Ishikawa (cell line): ENCODE data around the gene HS6ST2.

Source experiments
- EP300 ChIP-seq: IDR thresholded peaks from 2 replicates; pipeline ENCODE4 v1.6.1; 2012; ENCODE audit warnings: borderline replicate concordance
- RAD21 ChIP-seq: IDR thresholded peaks from 2 replicates; pipeline ENCODE4 v1.6.1; 2012; ENCODE audit warnings: low read depth
- YY1 ChIP-seq: IDR thresholded peaks from 2 replicates; pipeline ENCODE4 v1.6.1; 2012; ENCODE audit warnings: low read depth
- TF ChIP-seq, protein P1 (sequence below): IDR thresholded peaks from 2 replicates; pipeline ENCODE4 v1.6.1; 2012; ENCODE audit warnings: low read depth, mild to moderate bottlenecking

DNA sequence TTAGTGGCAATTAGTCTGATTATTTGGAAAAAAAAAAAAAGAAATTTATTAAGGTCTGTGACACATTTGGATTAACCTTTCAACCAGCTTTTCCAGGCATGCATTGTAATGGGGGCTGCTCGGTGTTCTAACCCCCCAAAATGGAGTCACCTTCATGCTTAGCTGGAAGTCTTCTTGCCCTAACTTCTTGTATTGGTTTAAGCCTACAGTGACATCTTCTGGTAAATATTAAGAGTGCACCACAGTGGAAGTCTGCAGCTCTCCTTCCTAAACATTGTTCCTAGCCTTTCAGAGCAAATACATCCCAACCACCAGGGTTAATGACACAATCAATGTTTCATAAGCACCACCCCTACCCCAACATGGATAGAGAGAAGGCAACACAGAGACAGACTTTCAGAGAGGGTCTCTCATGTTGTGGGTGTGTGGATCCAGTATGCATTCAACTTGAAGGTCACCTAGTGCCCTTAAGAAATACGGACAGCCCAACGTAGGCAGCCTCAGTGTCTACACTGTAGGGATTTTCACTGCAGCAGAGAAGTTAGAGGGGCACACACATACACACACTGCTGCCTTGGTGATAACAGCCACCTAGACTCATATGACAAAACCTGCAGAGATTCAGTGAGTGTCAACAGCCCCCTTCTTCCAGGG, 326.7 kb downstream of the HS6ST2 start:
- peak; percentile 41 for TF ChIP-seq RAD21
- no peak for TF ChIP-seq EP300
- TF ChIP-seq YY1: no peak
- TF ChIP-seq, protein P1, sequence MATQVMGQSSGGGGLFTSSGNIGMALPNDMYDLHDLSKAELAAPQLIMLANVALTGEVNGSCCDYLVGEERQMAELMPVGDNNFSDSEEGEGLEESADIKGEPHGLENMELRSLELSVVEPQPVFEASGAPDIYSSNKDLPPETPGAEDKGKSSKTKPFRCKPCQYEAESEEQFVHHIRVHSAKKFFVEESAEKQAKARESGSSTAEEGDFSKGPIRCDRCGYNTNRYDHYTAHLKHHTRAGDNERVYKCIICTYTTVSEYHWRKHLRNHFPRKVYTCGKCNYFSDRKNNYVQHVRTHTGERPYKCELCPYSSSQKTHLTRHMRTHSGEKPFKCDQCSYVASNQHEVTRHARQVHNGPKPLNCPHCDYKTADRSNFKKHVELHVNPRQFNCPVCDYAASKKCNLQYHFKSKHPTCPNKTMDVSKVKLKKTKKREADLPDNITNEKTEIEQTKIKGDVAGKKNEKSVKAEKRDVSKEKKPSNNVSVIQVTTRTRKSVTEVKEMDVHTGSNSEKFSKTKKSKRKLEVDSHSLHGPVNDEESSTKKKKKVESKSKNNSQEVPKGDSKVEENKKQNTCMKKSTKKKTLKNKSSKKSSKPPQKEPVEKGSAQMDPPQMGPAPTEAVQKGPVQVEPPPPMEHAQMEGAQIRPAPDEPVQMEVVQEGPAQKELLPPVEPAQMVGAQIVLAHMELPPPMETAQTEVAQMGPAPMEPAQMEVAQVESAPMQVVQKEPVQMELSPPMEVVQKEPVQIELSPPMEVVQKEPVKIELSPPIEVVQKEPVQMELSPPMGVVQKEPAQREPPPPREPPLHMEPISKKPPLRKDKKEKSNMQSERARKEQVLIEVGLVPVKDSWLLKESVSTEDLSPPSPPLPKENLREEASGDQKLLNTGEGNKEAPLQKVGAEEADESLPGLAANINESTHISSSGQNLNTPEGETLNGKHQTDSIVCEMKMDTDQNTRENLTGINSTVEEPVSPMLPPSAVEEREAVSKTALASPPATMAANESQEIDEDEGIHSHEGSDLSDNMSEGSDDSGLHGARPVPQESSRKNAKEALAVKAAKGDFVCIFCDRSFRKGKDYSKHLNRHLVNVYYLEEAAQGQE: no peak
